Loucy (cell line): ENCODE data around the gene FSIP1.

Experiments used
- CTCF ChIP-seq: fragments of 200-600 bp; sonication (generic); conservative IDR thresholded peaks from 2 replicates; pipeline ENCODE4 v1.5.1; 2014; ENCODE audit warnings: mild to moderate bottlenecking, antibody characterized with exemption, low read length
- EZH2phosphoT487 ChIP-seq: fragments of 200-600 bp; IDR thresholded peaks from 2 replicates; pipeline ENCODE4 v1.6.1; 2018; ENCODE audit warnings: antibody characterized with exemption, mild to moderate bottlenecking, moderate library complexity, borderline replicate concordance

- TF ChIP-seq CTCF (no peak), EZH2phosphoT487 (no peak)
Measured at GRCh38 chr15:39669661-39670060, 113.0 kb downstream of the FSIP1 start.
